Upper lobe of left lung (tissue), 6 donors: ENCODE measurements around the gene FAM174C. TPM values are rescaled to one million over a fixed set of nuclear protein-coding genes. Genes with fewer than 3 reads are reported as not detected.

Experiments used
- ATAC-seq, 2 donors: fragments of 200-7000 bp; cut with Tn5 transposase; one replicate each; pipeline ENCODE4 v1.9.1; 2022; ENCODE audit warnings: mild to moderate bottlenecking in 2 of 2, moderate library complexity in 2 of 2; ENCODE audit not compliant: low FRiP score in 2 of 2
- DNase-seq, 2 donors: peaks; one replicate each; pipeline ENCODE4 v3.0.0-alpha.2; 2019 to 2020
- H3K27ac ChIP-seq, 4 donors: fragments of 200-600 bp; sonication (generic); one replicate each; pipeline ENCODE4 v1.5.1; 2016 to 2019
- H3K27me3 ChIP-seq, 4 donors: fragments of 200-600 bp; sonication (generic); one replicate each; pipeline ENCODE4 v1.5.1; 2017 to 2019
- H3K36me3 ChIP-seq, 4 donors: fragments of 200-600 bp; sonication (generic); one replicate each; pipeline ENCODE4 v1.5.1; 2016 to 2019
- H3K4me1 ChIP-seq, 4 donors: fragments of 200-600 bp; sonication (generic); one replicate each; pipeline ENCODE4 v1.5.1; 2018 to 2019
- H3K4me3 ChIP-seq, 4 donors: fragments of 200-600 bp; sonication (generic); one replicate each; pipeline ENCODE4 v1.5.1; 2017 to 2019; ENCODE audit warnings: mild to moderate bottlenecking in 2 of 4, moderate library complexity in 1 of 4
- H3K9me3 ChIP-seq, 4 donors: fragments of 200-600 bp; sonication (generic); one replicate each; pipeline ENCODE4 v1.5.1; 2018 to 2019
- CTCF ChIP-seq, 6 experiments: fragments of 450-650 bp in 4 of 6; fragments of 200-600 bp in 2 of 6; sonication (generic) in 2 of 6; IDR thresholded peaks; one replicate each; pipeline ENCODE4 v1.5.1; 2016 to 2019; ENCODE audit warnings: antibody characterized with exemption in 6 of 6
- EP300 ChIP-seq, 4 donors: sonication (generic); formaldehyde crosslinking; IDR thresholded peaks; one replicate each; pipeline ENCODE4 v1.5.1; 2017; ENCODE audit warnings: antibody characterized with exemption in 4 of 4, control low read depth in 2 of 4
- POLR2A ChIP-seq, 4 donors: fragments of 450-650 bp; IDR thresholded peaks; one replicate each; pipeline ENCODE4 v1.5.1; 2016 to 2017; ENCODE audit warnings: antibody characterized with exemption in 4 of 4, mild to moderate bottlenecking in 2 of 4
- POLR2AphosphoS5 ChIP-seq, 2 donors: sonication (generic); formaldehyde crosslinking; IDR thresholded peaks; one replicate each; pipeline ENCODE4 v1.5.1; 2017; ENCODE audit warnings: antibody characterized with exemption in 2 of 2
- WGBS, 2 donors: methylation state at CpG; one replicate each; pipeline ENCODE4 v1.1.5; 2017 to 2018; 5-methylcytosine and 5-hydroxymethylcytosine counted together
- total RNA-seq, 6 donors: library from RNA; depleted of rRNA in 4 of 6; stranded (reverse); fragments of >200 nt in 4 of 6; gene quantifications; one replicate each; pipeline versions ENCODE4 v1.1.0 to v1.2.1, GENCODE V29; 2016 to 2021
- donor health status: DM: no; HTN: no; CAD: no; lungs with moderate emphysema.
- donor health status: DM: no; HTN: yes; CAD: no; lungs with severe emphysema.

FAM174C gene
- total RNA-seq, 6 donors from 2014 or later, result 43.0 to 85.3 (median 59.6) TPM

- Histone ChIP-seq H3K9me3 (no peaks in the 10 kb centered on the region), H3K4me1 (peaks cover 7 to 12% (median 10%) of the 10 kb centered on the region in 4 donors), H3K27ac (no peak overlapping the region), H3K4me3 (no peak overlapping the region), H3K27me3 (peaks cover 2 to 18% (median 7%) of the 10 kb centered on the region in 4 donors), H3K36me3 (no peaks in the 10 kb centered on the region)
- TF ChIP-seq POLR2AphosphoS5 (IDR thresholded peaks at IDR 0.05), result no peak
- no peak for TF ChIP-seq CTCF (IDR thresholded peaks at IDR 0.05)
- TF ChIP-seq POLR2A (IDR thresholded peaks at IDR 0.05), result no peak
- TF ChIP-seq EP300 (IDR thresholded peaks at IDR 0.05), result no peak
- ATAC-seq (no peak), DNase-seq (no peak)
- WGBS, 2 donors, result 59 to 81% methylated on average over 13 to 14 of the region's 14 CpGs
These were observed 51.8 kb downstream of the FAM174C start for GRCh38 chr19:1327125-1327524.

Other genes starting within 250 kb of the FAM174C start
- gene CNN2, start 248.9 kb upstream of the FAM174C start, total RNA-seq, result 100 to 1,000 TPM in 5 of 6 donors, 10 to 100 TPM in 1; 98.1 to 262 (median 164) TPM
- 100 to 1,000 TPM in 2 of 6 donors, 10 to 100 TPM in 4; 34.1 to 224 (median 58.2) TPM for gene ABCA7, start 235.4 kb upstream of the FAM174C start, total RNA-seq
- gene ARHGAP45, start 208.4 kb upstream of the FAM174C start, total RNA-seq, result 100 to 1,000 TPM in 4 of 6 donors, 10 to 100 TPM in 2; 91.6 to 332 (median 123) TPM
- gene POLR2E, start 180.2 kb upstream of the FAM174C start, total RNA-seq, result 100 to 1,000 TPM in 4 of 6 donors, 10 to 100 TPM in 2; 50.0 to 176 (median 103) TPM
- 100 to 1,000 TPM; 370 to 717 (median 484) TPM for gene GPX4, start 171.5 kb upstream of the FAM174C start, total RNA-seq
- gene SBNO2, start 101.3 kb upstream of the FAM174C start, total RNA-seq, result 100 to 1,000 TPM in 4 of 6 donors, 10 to 100 TPM in 2; 44.8 to 159 (median 106) TPM
- gene STK11, start 69.8 kb upstream of the FAM174C start, total RNA-seq, result 100 to 1,000 TPM in 1 of 6 donors, 10 to 100 TPM in 5; 50.2 to 168 (median 63.2) TPM
- 1 to 10 TPM in 3 of 6 donors, under 1 TPM in 1, not detected in 2; 0.30 to 1.8 (median 1.0) TPM for gene CBARP, start 37.5 kb upstream of the FAM174C start, total RNA-seq
- gene ATP5F1D, start 33.8 kb upstream of the FAM174C start, total RNA-seq, result 100 to 1,000 TPM in 3 of 6 donors, 10 to 100 TPM in 3; 56.0 to 187 (median 113) TPM
- 100 to 1,000 TPM in 2 of 6 donors, 10 to 100 TPM in 4; 33.5 to 176 (median 75.9) TPM for gene MIDN, start 26.9 kb upstream of the FAM174C start, total RNA-seq
- 1,000 to 10,000 TPM in 1 of 6 donors, 100 to 1,000 TPM in 5; 326 to 1,348 (median 441) TPM for gene CIRBP, start 6.2 kb upstream of the FAM174C start, total RNA-seq
- gene EFNA2, start 10.3 kb downstream of the FAM174C start, total RNA-seq, result not detected
- gene NDUFS7, start 108.4 kb downstream of the FAM174C start, total RNA-seq, result 100 to 1,000 TPM in 4 of 6 donors, 10 to 100 TPM in 2; 38.8 to 121 (median 100) TPM
- gene GAMT, start 126.0 kb downstream of the FAM174C start, total RNA-seq, result 10 to 100 TPM in 2 of 6 donors, 1 to 10 TPM in 4; 4.0 to 12.1 (median 8.1) TPM
- gene DAZAP1, start 132.1 kb downstream of the FAM174C start, total RNA-seq, result 100 to 1,000 TPM in 1 of 6 donors, 10 to 100 TPM in 5; 38.9 to 107 (median 78.7) TPM
- 1,000 to 10,000 TPM in 5 of 6 donors, 100 to 1,000 TPM in 1; 825 to 2,012 (median 1,317) TPM for gene RPS15, start 162.9 kb downstream of the FAM174C start, total RNA-seq
- 1 to 10 TPM in 1 of 6 donors, under 1 TPM in 4, not detected in 1; 0.06 to 1.0 (median 0.11) TPM for gene APC2, start 174.6 kb downstream of the FAM174C start, total RNA-seq
- gene C19orf25, start 203.7 kb downstream of the FAM174C start, total RNA-seq, result 10 to 100 TPM; 27.2 to 82.8 (median 37.5) TPM
- gene PCSK4, start 214.8 kb downstream of the FAM174C start, total RNA-seq, result 10 to 100 TPM in 2 of 6 donors, 1 to 10 TPM in 4; 2.7 to 47.1 (median 6.8) TPM
- 1 to 10 TPM; 2.0 to 7.8 (median 3.1) TPM for gene REEP6, start 215.7 kb downstream of the FAM174C start, total RNA-seq
- 10 to 100 TPM in 1 of 6 donors, 1 to 10 TPM in 4, under 1 TPM in 1; 0.89 to 11.5 (median 4.9) TPM for gene ADAMTSL5, start 237.5 kb downstream of the FAM174C start, total RNA-seq
- not detected for gene PLK5, start 248.5 kb downstream of the FAM174C start, total RNA-seq